ENCODE results near the gene UBE2L3.
"Not testable (repeated sequence)": the region's sequence is repeated elsewhere in the genome, so short reads cannot be mapped to it uniquely, and the experiment has no call there.

The UBE2L3 gene

DNA sequence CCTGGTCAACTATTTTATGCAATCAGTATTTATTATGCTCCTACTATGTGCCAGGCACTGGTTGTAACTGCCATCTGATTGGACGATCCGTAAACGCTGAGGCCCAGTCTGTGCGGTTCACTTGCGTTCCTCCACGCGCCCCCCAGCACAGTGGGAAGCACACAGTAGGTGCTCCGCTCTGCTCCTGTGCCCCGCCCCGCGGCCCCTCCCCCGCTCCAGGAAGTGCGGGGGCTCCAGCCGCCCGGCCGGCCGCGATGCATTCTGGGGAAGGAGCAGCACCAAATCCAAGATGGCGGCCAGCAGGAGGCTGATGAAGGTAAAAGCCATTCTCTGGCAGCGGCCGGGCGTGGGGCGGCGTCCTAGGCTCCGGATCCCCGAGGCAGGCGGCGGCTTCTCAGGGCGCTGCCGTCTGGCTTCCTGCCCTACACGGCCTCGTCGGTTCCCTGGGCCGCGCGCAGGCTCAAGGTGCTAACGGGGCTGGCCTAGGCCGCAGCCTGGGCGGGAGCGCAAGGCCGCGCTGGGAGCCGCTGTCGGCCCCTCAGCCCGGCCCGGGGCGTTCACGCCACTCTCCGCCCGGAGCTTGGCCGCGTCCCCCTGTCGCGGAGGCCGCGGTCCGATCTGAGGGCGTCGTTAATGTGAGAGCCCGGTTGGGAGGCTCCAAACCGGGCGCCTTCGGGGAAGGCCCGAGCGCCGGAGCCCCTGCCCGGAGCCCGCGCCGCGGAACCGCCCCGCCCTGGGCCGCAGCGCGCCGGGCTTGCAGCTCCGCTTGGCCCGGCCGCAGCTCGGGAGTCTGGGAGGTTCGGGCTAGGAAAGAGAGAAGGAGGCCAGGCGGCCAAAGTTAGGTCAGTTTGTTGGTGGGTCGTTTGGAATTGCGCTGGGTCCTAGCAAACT is at the start of gene UBE2L3:
UBE2L3 (plus strand) TSS at position 259 of the 891 bp plus-strand sequence; CDS start at position 290, 31 bp downstream.
- peak; percentile 77 for DNase-seq

DNA sequence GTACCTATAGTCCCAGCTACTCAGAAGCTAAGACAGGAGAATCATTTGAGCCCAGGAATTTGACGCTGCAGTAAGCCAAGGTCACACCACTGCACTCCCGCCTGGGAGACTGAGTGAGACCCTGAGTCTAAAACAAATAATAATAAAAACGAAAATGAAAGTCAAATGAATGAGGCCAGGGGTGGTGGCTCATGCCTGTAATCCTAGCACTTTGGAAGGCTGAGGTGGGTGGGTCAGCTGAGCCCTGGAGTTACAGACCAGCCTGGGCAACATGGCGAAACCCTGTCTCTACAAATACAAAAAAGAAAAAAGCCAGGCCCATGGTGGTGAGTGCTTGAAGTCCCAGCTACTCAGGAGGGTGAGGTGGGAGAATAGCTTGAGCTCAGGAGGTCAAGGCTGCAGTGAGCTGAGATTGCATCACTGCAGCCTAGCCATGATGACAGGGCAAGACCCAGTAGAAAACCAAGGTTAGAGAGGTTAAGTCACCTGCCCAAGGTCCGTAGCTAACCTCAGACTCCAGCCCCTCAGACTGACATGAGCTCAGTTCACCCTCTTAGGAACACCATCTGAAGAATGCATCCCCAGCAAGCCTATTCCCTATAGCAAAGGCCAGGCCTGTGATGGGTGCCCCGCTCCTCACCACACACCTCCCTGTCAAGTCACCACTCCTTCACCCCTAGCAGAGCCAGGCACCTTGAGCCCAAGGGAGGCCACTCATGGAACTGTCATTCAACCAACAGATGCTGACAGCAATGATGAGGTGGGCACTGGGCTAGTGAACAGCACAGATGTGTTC is 40.6 kb upstream of the UBE2L3 start:
- DNase-seq, result not testable (repeated sequence)

DNA sequence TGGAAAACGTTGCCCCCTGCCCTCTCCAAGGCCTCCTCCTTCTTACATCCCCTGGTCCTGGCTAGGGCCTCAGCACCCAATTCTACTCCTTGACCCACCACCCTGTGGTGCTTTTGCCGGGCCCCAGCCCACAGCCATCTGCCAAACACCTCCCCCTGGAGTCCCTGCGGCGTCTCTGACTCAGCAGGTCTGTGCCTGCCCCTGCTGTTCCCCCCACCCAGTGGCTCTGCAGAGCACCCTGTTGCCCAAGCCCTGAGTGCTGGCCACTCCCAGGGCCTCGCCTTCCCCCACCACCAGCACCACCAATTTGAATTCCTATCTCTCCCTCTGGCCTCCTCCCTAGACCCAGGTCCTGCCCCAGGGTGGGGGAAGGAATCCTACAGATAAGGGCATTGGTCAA is 36.0 kb upstream of the UBE2L3 start:
- DNase-seq, result not testable (repeated sequence)

DNA sequence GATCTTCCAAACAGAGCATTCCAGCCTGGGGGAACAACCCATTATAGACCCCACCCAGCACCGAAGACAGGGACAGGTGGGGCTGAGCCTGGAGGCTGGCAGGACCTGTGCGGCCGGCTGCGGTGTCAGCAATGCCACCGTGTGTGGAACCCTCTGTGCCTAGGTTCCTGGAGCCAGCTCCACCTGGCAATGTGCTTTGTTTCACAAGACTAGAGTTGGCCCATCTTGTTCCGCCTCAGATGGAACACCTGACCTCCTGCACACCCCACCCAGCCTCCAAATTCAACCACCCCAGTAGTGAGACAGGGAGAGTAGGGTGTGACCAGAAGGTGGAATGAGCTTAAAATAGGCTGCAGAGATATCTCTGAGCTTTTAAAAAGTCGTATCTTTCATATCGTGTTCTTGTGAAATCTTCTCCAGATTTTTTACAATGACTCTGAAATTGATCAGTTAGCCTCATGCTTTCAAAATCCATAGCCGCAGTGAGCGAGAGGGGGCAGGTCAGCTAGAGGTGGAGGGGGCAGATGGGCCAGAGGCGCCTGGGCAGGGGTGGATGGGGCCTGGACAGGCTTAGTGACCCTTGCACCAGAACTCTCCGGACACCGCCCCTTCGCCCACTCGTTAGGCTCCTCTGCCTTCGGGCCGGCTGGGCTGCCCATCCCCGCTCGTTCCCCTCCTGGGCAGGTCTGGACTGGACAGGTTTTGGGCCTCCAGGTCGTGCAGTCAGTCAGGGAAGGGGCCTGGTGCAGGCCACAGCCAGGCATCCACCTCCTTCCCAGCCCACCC is 34.5 kb upstream of the UBE2L3 start:
- not testable (repeated sequence) for DNase-seq

DNA sequence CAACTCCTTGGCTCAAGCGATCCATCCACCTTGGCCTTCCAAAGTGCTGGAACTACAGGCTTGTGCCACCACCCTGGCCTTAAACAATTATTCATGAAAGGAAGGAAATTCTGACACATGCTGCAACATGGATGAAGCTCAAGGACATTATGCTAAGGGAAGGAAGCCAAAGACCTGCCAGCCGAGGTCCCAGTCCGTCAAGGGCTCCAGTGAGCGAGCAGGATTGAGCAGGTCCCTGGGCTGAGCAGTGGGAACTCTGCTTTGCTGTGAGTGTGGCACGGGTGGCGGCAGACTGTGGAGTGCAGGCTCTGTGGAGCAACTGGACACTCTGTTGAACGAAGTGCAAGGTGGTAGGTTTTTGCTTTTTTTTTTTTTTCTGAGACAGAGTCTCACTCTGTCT is 27.7 kb upstream of the UBE2L3 start:
- DNase-seq, result not testable (repeated sequence)

DNA sequence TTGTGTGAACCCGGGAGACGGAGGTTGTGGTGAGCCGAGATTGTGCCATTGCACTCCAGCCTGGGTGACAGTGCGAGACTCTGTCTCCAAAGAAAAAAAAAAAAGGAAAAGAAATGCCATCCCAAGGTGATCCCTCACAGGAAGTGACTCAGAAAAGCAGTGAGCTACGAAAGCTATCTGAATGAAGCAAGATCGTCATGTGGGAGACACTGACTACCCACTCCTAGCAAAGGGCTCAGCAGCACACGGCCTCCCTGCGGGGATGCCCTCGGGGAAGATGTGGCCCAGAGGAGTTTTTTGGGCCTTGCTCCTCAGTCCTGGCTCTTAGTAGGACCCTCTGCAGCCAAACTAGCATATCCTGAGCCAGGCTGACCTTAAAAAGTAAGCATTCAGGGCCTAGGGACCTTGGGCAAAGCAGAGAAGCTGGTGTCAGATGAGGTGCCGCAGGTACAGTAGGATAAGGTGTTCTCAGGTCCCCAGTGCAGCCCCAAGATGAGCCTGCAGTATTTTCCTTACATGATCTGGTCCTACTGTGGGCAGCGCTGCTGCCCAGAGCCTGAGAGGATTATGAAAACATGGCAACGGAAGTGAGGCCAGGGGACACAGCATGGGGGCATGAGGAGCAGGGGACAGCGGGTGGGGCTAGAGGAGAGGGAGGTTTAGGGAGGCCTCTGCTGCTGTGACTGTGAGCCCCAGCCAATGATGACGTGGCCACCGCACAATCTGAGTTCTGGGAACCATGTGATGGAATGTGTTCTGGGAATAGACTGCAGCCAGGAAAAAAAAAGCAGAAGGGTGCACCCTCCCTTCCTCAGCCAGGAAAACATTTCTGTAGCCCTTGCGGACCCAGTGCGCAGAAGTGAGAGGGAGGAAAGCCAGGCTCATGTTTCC is 22.8 kb upstream of the UBE2L3 start:
- not testable (repeated sequence) for DNase-seq

DNA sequence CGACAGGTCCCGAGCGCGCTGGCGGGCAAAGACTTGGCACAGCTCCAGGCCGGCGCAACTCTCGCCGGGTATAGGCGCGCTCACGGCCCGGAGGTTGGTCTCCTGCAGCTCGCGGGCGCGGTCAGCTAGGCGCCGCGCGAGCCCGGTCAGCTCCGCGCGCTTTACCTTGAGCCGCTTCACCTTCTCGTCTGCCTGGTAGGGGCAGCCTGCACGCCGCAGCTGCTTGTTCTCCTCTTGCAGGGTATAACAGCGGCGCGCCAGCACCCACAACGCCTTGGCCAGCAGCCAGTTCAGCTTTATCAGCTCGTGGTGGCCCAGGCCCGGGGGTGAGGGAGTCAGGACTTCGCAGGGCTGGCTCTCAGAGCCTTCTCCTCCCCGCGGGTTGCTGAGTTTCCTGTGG is 18.0 kb upstream of the UBE2L3 start:
- not testable (repeated sequence) for DNase-seq

DNA sequence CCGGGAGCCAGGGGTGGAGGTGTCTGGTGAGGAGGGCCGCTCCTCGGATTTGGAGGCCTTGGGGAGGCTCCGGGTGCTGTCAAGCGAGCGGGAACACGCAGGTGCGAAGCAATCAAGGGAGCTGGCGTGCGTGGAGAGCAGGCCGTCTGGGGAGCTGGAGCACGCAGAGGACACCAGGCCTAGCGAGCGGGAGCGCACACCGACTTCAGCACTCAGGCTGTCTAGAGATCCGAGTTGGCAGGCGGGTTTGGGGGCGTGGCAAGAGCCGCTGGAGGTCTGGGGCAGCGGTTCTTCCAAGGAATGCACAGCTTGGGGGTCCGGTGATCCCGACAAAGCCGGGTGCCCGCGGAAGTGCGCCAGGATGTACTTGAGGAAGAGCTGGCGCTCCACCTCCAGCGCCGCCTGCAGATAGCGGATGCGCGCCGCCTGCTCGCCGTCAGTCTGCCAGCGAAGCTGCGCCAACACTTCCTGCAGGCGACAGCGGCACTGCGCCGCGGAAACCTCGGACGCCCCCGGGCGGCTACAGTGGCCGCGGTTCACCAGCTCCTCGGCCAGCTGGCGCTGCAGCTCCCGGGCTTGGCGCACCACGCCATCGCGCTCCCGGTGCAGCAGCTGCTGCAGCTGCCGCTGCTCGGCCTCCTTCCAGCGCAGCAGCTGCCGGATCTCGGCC is 17.4 kb upstream of the UBE2L3 start:
- not testable (repeated sequence) for DNase-seq

DNA sequence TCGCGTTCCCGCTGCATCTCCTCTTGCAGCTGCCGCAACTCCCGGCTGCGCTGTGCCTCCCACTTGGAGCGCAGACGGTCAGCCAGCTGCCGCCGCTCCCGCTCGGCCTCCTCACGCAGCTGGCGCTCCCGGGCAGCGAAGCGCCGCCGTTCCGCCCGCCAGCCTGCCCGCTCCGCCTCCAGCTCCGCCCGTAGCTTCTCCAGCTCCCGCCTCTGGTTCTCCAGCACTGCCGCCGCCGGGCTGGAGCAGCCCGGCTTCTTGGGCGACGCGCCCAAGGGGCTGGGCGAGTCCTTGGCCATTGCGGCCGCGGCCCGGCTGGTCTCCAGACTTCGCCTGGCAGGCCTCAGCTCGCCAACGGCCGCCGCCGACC is 16.9 kb upstream of the UBE2L3 start:
- not testable (repeated sequence) for DNase-seq

DNA sequence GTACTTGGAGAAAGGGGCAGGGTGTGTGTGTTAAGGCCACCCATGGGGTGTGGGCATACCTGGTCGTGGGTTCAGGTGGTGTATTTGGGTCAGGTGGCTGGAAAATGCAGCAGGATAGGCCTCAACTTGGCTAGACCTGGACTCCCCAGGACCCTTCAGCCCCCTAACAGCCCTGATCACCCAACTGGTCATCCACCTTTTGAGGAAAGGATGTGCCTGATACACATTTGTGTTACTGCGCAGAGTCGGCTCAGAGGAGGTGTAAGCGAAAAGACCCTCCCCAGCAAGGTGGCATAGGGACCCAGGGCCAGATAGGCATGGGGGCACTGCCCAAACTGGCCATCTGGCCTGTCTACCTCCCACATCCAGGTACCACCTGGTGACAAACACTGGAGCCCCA is 16.2 kb upstream of the UBE2L3 start, which contains the start of gene RIMBP3C:
RIMBP3C (minus strand) TSS at position 101 of the 400 bp plus-strand sequence. CDS start 485 bp downstream, outside the sequence.
- DNase-seq, result not testable (repeated sequence)

DNA sequence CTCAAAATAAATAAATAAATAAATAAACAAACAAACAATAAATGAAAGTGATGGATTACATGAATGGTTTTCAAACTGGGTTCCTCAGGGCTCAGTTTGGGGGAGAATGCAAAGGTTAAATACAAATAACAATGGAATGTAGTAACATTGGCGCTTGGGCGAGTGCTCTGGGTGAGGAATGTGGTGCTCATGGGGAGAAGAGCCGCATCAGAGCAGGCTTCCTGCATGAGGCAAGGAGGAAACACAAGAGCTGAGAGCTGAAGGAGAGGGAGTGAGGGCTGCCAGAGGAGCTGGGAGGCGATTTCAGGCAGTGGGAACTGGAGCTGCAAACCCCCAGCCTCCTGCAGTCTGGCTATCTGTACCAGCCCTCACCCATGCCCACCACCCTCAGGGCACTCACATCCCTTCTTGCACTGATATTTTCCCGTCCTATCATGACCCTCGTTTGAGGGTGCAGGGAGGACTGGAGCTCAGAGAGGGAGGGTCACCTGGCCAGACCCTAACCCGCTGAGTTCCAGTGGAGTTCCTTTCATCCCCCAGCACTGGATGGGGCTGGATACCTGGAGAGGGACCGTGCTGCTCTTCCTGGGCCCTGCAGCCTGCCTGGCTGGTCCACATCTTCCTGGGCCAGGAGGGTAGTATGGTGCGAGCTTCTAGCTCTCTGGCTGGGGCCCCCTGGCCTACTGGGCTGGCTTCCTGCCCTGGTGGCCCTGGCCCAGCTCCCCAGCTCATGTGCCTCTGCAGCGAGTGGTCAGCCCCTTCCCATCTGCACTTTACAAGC is 8.0 kb upstream of the UBE2L3 start:
- not testable (repeated sequence) for DNase-seq

DNA sequence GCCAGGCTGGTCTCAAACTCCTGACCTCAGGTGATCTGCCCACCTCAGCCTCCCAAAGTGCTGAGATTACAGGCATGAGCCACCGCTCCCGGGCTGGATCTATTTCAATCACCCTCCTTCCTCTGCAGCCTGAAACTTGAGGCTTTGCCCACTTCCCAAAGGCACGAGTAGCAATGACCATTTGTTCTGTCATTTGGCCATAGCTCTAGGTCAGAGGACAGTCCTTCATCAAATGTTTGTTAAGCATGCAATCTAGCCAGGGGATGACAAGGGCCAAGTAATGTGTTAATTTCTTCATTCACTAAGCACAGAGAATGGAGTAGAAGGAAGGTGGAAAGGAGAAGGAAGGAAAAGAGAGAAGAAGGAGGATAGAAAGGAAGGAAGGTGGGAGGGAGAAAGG is 6.9 kb upstream of the UBE2L3 start:
- not testable (repeated sequence) for DNase-seq

DNA sequence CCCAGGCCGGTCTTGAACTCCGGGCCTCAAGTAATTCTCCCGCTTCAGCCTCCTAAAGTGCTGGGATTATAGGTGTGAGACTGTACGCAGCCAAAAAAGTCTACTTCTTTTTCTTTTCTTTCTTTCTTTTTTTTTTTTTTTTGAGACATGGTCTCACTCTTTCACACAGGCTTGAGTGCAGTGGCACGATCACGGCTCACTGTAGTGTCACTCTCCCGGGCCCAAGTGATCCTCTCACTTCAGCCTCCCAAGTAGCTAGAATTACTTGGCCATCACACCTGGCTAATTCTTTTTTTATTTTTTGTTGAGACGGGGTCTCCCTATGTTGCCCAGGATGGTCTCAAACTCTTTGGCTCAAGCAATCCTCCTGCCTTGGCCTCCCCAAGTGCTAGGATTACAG is 3.6 kb upstream of the UBE2L3 start:
- DNase-seq, result no peak

DNA sequence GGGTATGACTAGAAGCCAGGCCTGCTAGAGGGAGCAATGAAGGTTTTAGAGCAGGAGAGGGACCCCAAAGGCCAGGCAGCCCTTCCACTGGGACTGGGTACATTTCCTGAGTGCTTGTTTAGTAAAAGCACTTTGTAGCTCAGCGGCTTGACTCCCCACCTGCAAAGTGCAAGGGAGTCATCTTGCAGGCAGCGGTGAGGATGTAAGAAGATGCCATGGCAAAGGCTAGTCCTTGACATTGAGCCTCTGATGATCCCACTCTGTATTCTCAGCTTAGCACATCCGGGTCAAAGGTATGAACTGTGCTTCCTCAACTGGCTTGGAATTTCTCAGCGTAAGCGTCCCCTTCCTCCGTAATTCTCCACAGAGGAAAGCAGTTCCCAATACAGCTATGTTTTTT is 3.1 kb upstream of the UBE2L3 start:
- DNase-seq, result no peak

DNA sequence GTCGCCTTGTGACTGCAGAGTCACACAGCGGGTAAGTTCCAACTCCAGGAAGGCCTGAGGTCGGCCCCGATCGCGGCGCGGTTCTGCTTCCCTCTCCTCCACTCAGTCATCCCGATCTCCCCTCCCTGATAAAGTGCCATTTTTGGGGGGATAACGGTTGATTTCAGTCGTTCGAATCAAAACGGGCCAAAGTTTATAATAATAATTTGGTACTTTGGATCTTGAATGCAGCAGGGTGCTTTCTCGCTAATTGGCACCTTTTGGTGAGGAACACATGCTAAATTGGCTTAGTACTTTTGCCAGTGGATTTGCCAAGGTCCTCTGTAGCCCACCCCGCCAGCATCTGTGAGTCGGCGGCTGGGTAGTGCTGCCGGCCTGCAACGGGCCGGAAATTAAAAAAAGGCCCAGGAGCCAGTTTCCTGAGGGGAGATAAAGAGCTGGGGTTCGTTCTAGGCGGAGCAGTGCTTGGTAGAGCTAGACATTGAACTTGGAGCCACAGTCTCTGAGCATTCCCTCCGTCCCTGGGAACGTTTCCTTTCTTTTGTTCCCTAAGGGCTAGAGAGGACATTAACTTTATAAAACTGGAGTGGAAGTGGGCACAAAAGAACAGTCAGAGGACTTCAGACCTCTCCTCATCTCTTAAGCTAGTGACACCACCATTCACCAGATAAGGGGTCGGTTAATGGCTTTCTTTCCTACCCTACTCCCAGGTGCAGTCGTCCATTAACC is 997 bp downstream of the UBE2L3 start:
- DNase-seq, result no peak

DNA sequence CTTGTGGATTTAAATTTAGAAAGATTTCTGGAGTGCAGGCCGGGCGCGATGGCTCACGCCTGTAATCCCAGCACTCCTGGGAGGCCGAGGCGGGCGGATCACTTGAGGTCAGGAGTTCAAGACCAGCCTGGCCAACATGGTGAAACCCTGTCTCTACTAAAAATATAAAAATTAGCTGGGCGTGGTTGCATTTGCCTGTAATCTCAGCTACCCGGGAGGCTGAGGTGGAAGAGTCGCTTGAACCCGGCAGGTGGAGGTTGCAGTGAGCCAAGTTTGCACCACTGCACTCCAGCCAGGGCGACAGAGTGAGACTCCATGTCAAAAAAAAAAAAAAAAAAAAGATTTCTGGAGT is 1.5 kb downstream of the UBE2L3 start:
- not testable (repeated sequence) for DNase-seq

DNA sequence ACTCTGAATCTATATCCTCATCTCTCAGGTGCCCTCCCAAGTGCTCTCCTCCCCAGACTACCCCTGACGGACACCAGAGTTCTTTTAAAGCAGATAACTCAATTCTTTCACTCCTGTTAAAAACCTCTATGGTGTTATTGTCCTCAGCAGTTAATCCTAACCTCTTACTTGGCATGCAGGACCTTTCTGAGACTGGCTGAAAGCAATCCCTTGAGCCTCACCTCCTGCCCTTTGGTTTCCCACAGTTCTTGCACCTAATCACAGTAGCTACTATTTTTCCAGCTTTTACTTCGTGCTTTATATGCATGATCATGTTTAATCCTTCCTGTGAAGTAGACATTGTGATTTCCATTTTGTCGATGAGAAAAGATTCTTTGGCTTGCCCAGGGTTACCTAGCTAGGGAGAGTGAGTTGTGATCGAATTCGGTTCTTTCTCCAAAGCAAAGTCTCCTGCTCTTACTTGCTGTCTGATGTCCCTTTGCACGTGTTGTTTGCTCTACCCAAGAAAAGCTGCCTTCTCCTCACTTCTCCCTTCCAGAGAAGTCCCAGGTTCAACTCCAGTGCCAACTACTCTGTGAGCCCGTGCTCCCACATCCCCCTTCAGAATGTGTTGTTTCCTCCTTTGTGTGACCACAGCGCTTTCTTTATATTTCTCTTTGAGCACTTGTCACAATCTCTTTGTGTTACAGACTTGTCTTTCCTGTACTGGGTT is 2.1 kb downstream of the UBE2L3 start:
- DNase-seq, result no peak

DNA sequence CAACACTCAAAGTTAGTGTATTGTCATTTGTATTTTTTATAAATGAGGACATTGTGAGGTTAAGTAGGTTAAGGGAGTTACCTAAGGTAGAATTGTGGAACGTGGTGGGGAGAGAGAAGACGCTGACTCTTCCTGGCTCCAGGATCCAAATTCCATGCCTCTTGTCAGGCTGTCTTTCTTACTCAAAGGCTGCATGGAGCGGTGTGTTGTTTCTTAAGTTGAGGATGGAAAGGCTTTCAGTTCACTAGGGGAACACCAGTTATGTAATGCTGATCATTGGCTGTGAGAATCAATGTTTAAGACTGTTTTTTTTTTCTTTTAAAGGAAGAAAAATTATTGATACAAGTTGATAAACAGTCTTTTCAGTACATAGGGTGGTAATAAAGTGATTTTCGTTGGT is 2.9 kb downstream of the UBE2L3 start:
- no peak for DNase-seq

DNA sequence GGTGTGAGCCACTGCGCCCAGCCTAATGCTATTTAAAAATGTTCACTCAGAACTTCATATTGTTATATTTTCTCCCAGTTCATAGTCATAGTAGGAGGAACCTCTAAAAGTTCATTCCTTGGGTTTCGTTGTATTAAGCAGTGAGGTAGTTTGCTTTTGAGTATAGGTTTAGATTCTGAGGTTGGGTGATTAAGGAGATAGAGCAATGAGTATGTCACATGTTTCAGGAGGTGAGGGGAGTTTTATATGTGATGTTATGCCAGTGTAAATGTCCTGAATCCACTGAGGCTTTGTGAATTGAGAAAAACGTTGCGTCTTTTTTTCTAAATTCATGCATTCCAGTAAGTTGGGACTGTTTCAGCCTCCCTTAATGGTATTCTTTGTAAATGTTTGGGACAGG is 4.2 kb downstream of the UBE2L3 start:
- no peak for DNase-seq
